HUDEP-2 (cell line): Measurements from ENCODE around the gene ANG.
"Not testable (repeated sequence)": the region's sequence is repeated elsewhere in the genome, so short reads cannot be mapped to it uniquely, and the experiment has no call there.

Source experiments
- DNase-seq, 76 experiments: peaks; one replicate each; lab custom pipeline; 2025; ENCODE audit not compliant: unreplicated experiment in 76 of 76; lab: John Stamatoyannopoulos, UW

Gene ANG

GRCh38 chr14:20688167-20688839, at the start of gene ANG:
TSS of gene ANG (plus strand) at chr14:20688764. CDS start at chr14:20693565, 4,801 bp downstream.
- DNase-seq = no peak

GRCh38 chr14:20641591-20641990, 47.0 kb upstream of the ANG start, which contains the start of gene OR6S1:
TSS of gene OR6S1 (minus strand) at chr14:20641691. CDS start at chr14:20641691, 0 bp downstream.
- no peak for DNase-seq

GRCh38 chr14:20642182-20642581, 46.4 kb upstream of the ANG start:
- no peak for DNase-seq

- peak in 3 of 76 experiments; percentile 4 to 16 (median 13) for DNase-seq
These were observed 45.8 kb upstream of the ANG start for GRCh38 chr14:20642755-20643154.

GRCh38 chr14:20644520-20644919, 44.0 kb upstream of the ANG start:
- DNase-seq = no peak

GRCh38 chr14:20645481-20645880, 43.1 kb upstream of the ANG start:
- DNase-seq = no peak

GRCh38 chr14:20652996-20653975, 35.3 kb upstream of the ANG start:
- peak in 73 of 76 experiments; percentile 19 to 92 (median 73) for DNase-seq

- DNase-seq = no peak
These were observed 32.7 kb upstream of the ANG start for GRCh38 chr14:20655851-20656250.

- DNase-seq = no peak
These were observed 32.3 kb upstream of the ANG start for GRCh38 chr14:20656274-20656673.

- peak in 20 of 76 experiments; percentile 1 to 56 (median 20) for DNase-seq
These were observed 31.1 kb upstream of the ANG start for GRCh38 chr14:20657216-20658211.

GRCh38 chr14:20658246-20658645, 30.3 kb upstream of the ANG start:
- no peak for DNase-seq

- DNase-seq = no peak
These were observed 29.2 kb upstream of the ANG start for GRCh38 chr14:20659336-20659735.

- no peak for DNase-seq
These were observed 28.7 kb upstream of the ANG start for GRCh38 chr14:20659813-20660395.

- DNase-seq = no peak
These were observed 27.4 kb upstream of the ANG start for GRCh38 chr14:20661197-20661596.

- peak in 74 of 76 experiments; percentile 21 to 93 (median 72) for DNase-seq
These were observed 25.4 kb upstream of the ANG start for GRCh38 chr14:20662968-20663732.

- DNase-seq = not testable (repeated sequence)
These were observed 22.1 kb upstream of the ANG start for GRCh38 chr14:20666400-20666961.

- no peak for DNase-seq
These were observed 20.6 kb upstream of the ANG start for GRCh38 chr14:20667957-20668356.

GRCh38 chr14:20668969-20669368, 19.6 kb upstream of the ANG start:
- peak in 1 of 76 experiments; percentile 16 for DNase-seq
